GF-D8 (cell line): Measurements from ENCODE around the gene ENTPD6.
A peak's percentile ranks its signal among the peaks of the same experiment; 100 is the strongest.

Source experiments
- DNase-seq: peaks from one replicate; lab custom pipeline; 2025; lab: John Stamatoyannopoulos, UW

Gene ENTPD6

GRCh38 chr20:25209400-25209799 is 13.9 kb downstream of the ENTPD6 start:
- DNase-seq: no peak

- no peak for DNase-seq
Measured at GRCh38 chr20:25209911-25210310, 14.4 kb downstream of the ENTPD6 start.

DNA sequence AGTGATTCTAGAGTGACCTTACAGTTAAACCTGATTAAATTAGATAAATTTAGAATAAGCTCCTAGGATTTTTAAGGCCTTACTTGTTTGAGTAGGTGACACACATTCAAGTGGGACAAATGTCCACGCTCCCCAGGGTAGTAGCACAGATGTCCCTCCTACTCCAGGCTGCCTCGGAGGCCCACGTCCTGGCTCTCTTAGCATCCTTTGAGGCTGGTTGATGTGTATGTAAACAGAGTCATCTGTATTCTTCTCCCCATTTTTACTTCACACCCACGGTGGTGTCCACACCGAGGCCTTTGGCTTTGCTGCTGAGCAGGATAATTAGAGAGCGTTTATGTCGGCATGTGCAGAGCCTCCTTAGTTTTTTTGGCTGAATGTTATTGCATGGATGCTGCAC is 15.8 kb downstream of the ENTPD6 start:
- no peak for DNase-seq

GRCh38 chr20:25212242-25212641 is 16.7 kb downstream of the ENTPD6 start:
- no peak for DNase-seq

DNA sequence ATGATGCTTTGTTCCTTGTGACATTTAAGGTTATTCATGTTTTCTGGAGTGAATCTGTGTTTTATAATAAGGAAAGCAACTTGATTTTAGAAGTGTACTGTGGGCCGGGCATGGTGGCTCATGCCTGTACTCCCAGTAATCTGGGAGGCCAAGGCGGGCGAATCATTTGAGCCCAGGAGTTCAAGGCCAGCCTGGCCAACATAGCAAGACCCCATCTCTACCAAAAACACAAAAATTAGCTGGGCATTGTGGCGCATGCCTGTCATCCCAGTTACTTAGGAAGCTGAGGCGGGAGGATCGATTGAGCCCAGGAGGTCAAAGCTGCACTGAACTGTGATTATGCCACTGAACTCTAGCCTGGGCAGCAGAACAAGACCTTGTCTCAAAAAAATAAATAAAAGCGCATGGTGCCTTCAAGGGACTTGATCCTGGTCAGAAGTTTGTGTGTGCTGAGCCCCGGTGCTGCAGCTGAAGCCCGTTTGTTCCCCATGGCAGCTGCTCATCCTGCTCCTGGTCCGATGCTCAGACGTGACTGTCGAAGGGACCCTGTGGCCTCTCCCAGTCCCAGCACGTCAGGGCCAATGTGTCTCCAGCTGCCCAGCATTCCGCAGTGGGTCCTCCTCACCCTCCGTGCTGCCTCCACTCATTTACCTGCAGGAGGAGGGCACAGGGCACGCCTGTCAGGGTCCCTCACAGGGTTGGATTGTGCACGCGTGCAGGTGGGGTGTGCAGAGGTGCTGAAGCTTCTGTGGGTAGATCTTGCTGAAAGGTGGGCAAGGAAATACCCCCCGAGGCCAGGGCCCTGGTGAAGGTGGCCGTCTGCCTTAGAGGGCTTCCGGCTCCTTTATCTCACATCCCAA is 18.3 kb downstream of the ENTPD6 start:
- DNase-seq: no peak

GRCh38 chr20:25214426-25214790 is 18.9 kb downstream of the ENTPD6 start:
- no peak for DNase-seq

DNA sequence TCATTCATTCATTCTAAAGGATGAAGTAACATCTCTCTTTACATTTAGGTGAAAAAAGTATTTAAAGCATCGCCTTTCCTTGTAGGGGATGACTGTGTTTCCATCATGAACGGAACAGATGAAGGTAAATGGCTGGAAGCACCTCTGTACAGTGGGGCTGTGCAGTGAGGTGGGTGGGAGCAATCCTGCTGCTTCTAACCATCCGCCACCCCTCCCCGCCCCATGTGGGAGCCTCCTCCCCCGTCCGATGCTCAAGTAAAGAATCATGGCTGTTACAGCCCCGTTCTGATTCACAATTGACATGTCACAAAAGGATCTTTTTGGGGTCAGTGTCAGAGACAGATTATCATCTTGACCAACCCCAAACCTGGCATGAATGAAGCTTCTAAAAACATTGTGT is 19.3 kb downstream of the ENTPD6 start:
- DNase-seq: no peak

- no peak for DNase-seq
Measured at GRCh38 chr20:25215521-25215920, 20.0 kb downstream of the ENTPD6 start.

DNA sequence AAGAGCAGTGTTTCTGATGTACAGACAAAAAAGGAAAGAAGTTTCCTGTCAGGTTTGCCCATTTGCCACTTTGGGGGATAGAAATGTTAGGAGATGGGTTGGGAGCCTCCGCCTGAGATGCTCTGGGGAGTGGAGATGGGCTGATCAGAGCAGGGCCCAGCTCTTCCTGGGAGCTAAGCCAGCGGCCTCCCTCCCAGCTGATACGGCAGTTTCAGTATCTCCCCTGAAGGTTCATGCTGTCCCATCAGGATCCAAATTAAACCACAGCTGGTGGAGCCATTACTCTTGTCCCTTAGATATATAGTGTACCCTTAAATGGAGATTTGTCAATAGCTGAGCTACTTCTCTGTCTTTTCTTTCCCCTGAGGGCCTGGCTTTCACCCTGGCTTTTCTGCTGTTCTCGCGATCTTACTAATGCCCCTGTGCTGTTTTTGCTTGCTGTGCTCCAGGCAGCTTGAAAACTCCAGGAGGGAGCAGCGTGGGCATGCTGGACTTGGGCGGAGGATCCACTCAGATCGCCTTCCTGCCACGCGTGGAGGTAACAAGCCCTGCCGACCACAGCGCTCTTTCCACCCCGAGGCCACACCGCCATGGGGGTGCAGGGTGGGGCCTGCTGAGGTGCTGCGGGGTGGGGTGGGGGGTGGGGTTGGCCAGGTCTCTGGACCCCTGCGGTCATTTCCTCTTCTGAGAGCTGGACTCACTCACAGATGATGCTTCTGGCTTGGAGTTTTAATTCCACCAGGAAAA is 20.9 kb downstream of the ENTPD6 start:
- DNase-seq: no peak

DNA sequence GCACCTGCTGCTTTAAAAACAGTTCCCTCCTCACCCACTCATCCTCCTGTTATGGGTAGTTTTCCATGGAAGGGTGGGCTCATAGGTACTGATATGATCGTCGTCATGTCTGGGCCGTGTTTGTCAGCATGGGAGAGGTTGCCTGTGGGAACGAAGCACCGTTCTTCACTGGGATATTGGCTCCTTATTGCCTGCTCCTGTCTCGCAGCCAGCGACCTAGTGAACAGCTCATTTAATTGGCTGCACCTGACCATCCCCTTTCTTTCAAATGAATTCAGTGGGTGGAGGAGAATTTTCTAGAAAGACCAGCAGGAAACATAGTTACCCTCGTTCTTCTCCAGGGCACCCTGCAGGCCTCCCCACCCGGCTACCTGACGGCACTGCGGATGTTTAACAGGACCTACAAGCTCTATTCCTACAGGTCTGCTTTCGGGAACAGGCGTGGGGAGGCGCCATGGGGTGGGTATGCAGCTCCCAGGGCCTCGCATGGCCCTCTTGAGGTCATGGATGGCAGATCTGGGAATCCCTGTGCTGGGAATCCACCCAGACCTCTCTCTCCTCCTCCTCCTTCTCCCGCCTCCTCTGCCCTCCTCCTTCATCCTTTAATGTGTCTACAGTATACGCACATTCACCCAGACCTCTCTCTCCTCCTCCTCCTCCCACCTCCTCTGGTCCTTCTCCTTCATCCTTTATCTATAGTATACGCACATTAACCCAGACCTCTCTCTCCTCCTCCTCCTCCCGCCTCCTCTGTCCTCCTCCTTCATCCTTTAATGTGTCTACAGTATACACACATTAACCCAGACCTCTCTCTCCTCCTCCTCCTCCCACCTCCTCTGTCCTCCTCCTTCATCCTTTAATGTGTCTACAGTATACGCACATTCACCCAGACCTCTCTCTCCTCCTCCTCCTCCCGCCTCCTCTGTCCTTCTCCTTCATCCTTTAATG is 21.9 kb downstream of the ENTPD6 start:
- DNase-seq: no peak

GRCh38 chr20:25218109-25218486 is 22.6 kb downstream of the ENTPD6 start:
- DNase-seq: no peak

GRCh38 chr20:25218492-25218891 is 23.0 kb downstream of the ENTPD6 start:
- DNase-seq: no peak

DNA sequence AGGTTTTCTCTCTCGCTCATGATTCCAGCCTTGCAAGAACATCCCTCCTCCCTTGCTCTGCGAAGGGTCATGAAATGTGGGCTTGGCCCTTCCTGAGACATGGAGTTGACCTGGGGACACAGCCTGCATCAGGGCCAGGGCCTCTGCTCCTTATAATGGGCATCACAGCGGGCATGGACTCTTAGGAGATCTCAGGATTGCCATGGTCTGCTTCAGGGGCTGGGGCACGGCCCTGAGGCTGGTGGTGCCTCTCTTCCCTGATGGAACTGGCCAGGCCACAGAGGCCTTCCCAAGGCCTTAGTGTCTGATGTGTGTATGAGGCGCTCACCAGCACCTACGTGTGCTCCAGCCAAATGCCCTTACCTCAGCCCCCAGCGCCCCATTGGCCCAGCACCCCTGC is 23.9 kb downstream of the ENTPD6 start:
- no peak for DNase-seq

- DNase-seq: no peak
Measured at GRCh38 chr20:25220021-25220730, 24.7 kb downstream of the ENTPD6 start.

DNA sequence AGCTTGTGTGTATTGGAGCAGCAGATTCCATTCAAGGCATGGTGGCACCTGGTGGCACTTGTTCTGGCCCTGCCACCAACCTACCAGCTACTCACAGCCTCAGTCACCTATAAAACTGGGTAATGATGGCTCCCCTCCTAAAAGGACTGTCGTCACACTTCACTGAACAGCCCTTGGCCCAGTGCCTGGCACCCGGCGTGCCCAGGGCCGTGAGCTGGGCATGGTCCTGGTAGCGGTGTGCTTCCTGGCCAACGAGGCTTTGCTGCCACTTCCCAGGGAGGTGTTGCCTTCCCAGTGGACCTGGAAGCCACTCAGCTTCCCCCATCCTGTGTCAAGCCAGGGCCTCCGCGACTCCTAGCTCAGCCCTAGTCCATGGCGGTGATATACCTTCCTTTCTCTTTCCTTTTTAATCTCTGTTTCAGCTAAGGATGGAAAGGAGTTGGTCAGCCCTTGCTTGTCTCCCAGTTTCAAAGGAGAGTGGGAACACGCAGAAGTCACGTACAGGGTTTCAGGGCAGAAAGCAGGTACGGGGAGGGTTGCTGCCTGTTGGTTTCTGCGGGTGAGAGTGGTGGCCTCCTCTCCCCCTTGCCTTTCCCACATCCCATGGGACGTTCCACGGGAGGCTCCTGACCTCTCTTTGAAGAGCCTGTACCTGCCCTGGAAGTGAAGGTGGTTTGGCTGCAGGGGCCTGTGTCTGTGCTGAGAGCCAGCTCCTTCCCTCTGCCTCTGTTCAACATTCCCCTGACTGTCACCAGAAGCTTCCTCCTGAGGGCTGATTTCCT is 25.5 kb downstream of the ENTPD6 start:
- no peak for DNase-seq

- no peak for DNase-seq
Measured at GRCh38 chr20:25221592-25222460, 26.3 kb downstream of the ENTPD6 start.

DNA sequence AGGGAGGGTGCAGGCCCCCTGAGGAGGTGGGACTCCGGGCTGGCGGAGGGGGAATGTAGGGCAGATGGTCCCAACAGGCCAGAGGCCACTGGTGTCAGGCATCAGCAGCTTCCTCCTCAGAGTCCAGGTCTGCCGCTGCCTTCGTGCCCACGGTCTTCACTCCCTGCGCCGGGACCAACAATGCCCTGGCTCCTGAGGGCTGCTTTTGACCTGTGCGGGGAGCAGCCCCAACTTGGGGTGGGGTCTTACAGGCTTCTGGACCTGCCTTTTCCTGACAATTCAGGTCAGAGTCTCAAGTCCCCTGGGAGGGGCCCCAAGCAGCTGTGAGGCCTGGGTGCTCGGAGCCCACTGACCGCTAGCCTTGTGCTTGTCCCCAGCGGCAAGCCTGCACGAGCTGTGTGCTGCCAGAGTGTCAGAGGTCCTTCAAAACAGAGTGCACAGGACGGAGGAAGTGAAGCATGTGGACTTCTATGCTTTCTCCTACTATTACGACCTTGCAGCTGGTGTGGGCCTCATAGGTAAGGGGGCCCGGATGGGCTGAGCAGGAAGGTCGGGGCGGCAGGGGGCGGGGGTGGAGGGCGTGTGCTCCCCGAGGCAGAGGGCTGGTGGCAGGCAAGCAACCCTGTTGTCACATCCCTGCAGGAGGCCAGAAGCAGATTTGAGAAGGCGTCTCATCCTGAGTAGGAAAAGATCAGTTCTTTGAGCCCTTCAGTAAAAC is 27.1 kb downstream of the ENTPD6 start:
- no peak for DNase-seq

DNA sequence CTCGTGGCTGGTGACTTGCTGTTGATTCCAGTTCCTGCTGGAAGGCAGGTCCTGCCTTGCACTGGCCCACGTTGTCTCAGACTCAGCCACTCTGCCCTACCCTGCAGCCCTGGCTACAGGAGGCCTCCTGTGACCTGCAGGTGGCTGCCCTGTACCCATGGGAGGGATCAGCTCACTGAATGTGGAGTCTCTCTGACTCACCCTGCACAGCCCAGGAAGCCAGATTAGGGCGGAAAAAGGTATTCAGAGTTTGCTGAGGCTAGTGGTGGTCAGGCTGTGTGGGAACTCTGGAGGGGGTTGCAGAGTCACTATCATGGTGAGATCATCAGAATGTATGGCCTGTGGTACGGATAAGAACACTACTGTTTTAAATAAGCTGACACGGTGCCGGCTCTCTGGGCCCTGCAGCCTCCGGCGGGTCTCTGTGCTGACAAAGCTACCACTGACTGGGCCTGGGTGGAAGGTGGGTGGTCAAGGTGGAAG is 27.7 kb downstream of the ENTPD6 start:
- DNase-seq: peak; percentile 27
